Esophagus squamous epithelium (tissue), 4 donors: ENCODE results near the gene LILRB5.

Source experiments
- POLR2A ChIP-seq, 4 donors: fragments of 450-650 bp; IDR thresholded peaks; one replicate each; pipeline ENCODE4 v1.6.1; 2017; ENCODE audit warnings: antibody characterized with exemption in 4 of 4, mild to moderate bottlenecking in 4 of 4, moderate library complexity in 3 of 4
- TF ChIP-seq, protein P1 (sequence below), 6 experiments: fragments of 450-650 bp in 4 of 6; fragments of 200-600 bp in 2 of 6; sonication (generic) in 2 of 6; IDR thresholded peaks; one replicate each; pipeline ENCODE4 v1.5.1; 2016 to 2019; ENCODE audit warnings: antibody characterized with exemption in 6 of 6, mild to moderate bottlenecking in 4 of 6, moderate library complexity in 4 of 6

GRCh38 chr19:54273821-54274220 lies 16.7 kb upstream of the LILRB5 start:
- TF ChIP-seq POLR2A (IDR thresholded peaks at IDR 0.05): no peak
- TF ChIP-seq, protein P1, sequence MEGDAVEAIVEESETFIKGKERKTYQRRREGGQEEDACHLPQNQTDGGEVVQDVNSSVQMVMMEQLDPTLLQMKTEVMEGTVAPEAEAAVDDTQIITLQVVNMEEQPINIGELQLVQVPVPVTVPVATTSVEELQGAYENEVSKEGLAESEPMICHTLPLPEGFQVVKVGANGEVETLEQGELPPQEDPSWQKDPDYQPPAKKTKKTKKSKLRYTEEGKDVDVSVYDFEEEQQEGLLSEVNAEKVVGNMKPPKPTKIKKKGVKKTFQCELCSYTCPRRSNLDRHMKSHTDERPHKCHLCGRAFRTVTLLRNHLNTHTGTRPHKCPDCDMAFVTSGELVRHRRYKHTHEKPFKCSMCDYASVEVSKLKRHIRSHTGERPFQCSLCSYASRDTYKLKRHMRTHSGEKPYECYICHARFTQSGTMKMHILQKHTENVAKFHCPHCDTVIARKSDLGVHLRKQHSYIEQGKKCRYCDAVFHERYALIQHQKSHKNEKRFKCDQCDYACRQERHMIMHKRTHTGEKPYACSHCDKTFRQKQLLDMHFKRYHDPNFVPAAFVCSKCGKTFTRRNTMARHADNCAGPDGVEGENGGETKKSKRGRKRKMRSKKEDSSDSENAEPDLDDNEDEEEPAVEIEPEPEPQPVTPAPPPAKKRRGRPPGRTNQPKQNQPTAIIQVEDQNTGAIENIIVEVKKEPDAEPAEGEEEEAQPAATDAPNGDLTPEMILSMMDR (IDR thresholded peaks at IDR 0.05): no peak
